ENCODE results near the gene SMIM45.

The SMIM45 gene

GRCh38 chr22:41915786-41916493, 36.0 kb upstream of the SMIM45 start:
- H3K4me3 ChIP-seq (ENCODE audit: control insufficient read depth, low read depth, low read length): no peak overlapping the region
- no peak for TF ChIP-seq CTCF (conservative IDR thresholded peaks at IDR 0.05; ENCODE audit: control insufficient read depth, insufficient read depth, low read depth, low read length)
- no peak for DNase-seq (ENCODE audit: low read depth)

- no peak overlapping the region for H3K4me3 ChIP-seq (ENCODE audit: control insufficient read depth, low read depth, low read length)
- TF ChIP-seq CTCF (conservative IDR thresholded peaks at IDR 0.05; ENCODE audit: control insufficient read depth, insufficient read depth, low read depth, low read length): no peak
- no peak for DNase-seq (ENCODE audit: low read depth)
These were observed 35.1 kb upstream of the SMIM45 start for GRCh38 chr22:41916745-41917358.

- no peak overlapping the region for H3K4me3 ChIP-seq (ENCODE audit: control insufficient read depth, low read depth, low read length)
- no peak for TF ChIP-seq CTCF (conservative IDR thresholded peaks at IDR 0.05; ENCODE audit: control insufficient read depth, insufficient read depth, low read depth, low read length)
- DNase-seq (ENCODE audit: low read depth): no peak
These were observed 34.5 kb upstream of the SMIM45 start for GRCh38 chr22:41917375-41917902.

GRCh38 chr22:41917903-41918791, 33.8 kb upstream of the SMIM45 start:
- no peak overlapping the region for H3K4me3 ChIP-seq (ENCODE audit: control insufficient read depth, low read depth, low read length)
- peak; percentile 48 for DNase-seq (ENCODE audit: low read depth)
- no peak for TF ChIP-seq CTCF (conservative IDR thresholded peaks at IDR 0.05; ENCODE audit: control insufficient read depth, insufficient read depth, low read depth, low read length)

- peak; percentile 25 for DNase-seq (ENCODE audit: low read depth)
- no peak for TF ChIP-seq CTCF (conservative IDR thresholded peaks at IDR 0.05; ENCODE audit: control insufficient read depth, insufficient read depth, low read depth, low read length)
- peak overlapping the region; percentile 20 for H3K4me3 ChIP-seq (ENCODE audit: control insufficient read depth, low read depth, low read length)
These were observed 32.4 kb upstream of the SMIM45 start for GRCh38 chr22:41919357-41920224.
